ENCODE results near the gene HOXA4. TPM values are rescaled to one million over a fixed set of nuclear protein-coding genes. Genes with fewer than 3 reads are reported as not detected.

HOXA4 gene
- total RNA-seq, 1 experiment from 2014 or later: 1.0 TPM

- no peak overlapping the region for H3K4me3 Mint-ChIP-seq (ENCODE audit: low read depth, unreplicated experiment)
- peaks cover 10% of the 10 kb centered on the region for H3K4me1 Mint-ChIP-seq (ENCODE audit: low read depth, unreplicated experiment)
- no peaks in the 10 kb centered on the region for H3K9me3 Mint-ChIP-seq (ENCODE audit: low read depth, unreplicated experiment)
- H3K36me3 Mint-ChIP-seq (ENCODE audit: insufficient read depth, unreplicated experiment): no peaks in the 10 kb centered on the region
- no peak overlapping the region for H3K27ac Mint-ChIP-seq (ENCODE audit: unreplicated experiment)
- BruUV-seq (replicated peaks): no TSS peak
- DNase-seq: no peak
- intact Hi-C loops (cut with micrococcal nuclease; ENCODE audit: unreplicated experiment): no loop called here
- H3K27me3 Mint-ChIP-seq (ENCODE audit: unreplicated experiment): no peaks in the 10 kb centered on the region
- TF ChIP-seq CTCF (IDR thresholded peaks at IDR 0.05; ENCODE audit: unreplicated experiment): no peak
- CTCF ChIA-PET: no interaction called here
Measured at GRCh38 chr7:27141923-27142579, 11.5 kb upstream of the HOXA4 start.

GRCh38 chr7:27141137-27141922 is 10.8 kb upstream of the HOXA4 start:
- no peak for DNase-seq
- no peak overlapping the region for H3K27ac Mint-ChIP-seq (ENCODE audit: unreplicated experiment)

GRCh38 chr7:27140126-27140857 is 9.7 kb upstream of the HOXA4 start:
- Mint-ChIP-seq H3K27me3 (ENCODE audit: unreplicated experiment) (no peaks in the 10 kb centered on the region), H3K4me1 (ENCODE audit: low read depth, unreplicated experiment) (peaks cover 23% of the 10 kb centered on the region), H3K9me3 (ENCODE audit: low read depth, unreplicated experiment) (no peaks in the 10 kb centered on the region), H3K4me3 (ENCODE audit: low read depth, unreplicated experiment) (no peak overlapping the region), H3K36me3 (ENCODE audit: insufficient read depth, unreplicated experiment) (peaks cover 4% of the 10 kb centered on the region), H3K27ac (ENCODE audit: unreplicated experiment) (no peak overlapping the region)
- intact Hi-C loops (cut with micrococcal nuclease; ENCODE audit: unreplicated experiment): no loop called here
- no TSS peak for BruUV-seq (replicated peaks)
- no peak for DNase-seq
- CTCF ChIA-PET: interaction anchor here (0.7 kb wide), 1 partner anchor 88 kb away, joined by 6 read pairs; no protein-coding TSS in a partner anchor
- no peak for TF ChIP-seq CTCF (IDR thresholded peaks at IDR 0.05; ENCODE audit: unreplicated experiment)

More at GRCh38 chr7:27141137-27141922, 10.8 kb upstream of the HOXA4 start:
- no peak for TF ChIP-seq CTCF (IDR thresholded peaks at IDR 0.05; ENCODE audit: unreplicated experiment)
- H3K27me3 Mint-ChIP-seq (ENCODE audit: unreplicated experiment): no peaks in the 10 kb centered on the region
- BruUV-seq (replicated peaks): no TSS peak
- CTCF ChIA-PET: interaction anchor here (0.6 to 0.7 kb wide), 2 partner anchors 89 to 358 kb away, joined by 5 to 6 read pairs; no protein-coding TSS in a partner anchor
- H3K4me1 Mint-ChIP-seq (ENCODE audit: low read depth, unreplicated experiment): peaks cover 13% of the 10 kb centered on the region
- H3K4me3 Mint-ChIP-seq (ENCODE audit: low read depth, unreplicated experiment): no peak overlapping the region
- intact Hi-C loops (cut with micrococcal nuclease; ENCODE audit: unreplicated experiment): no loop called here
- H3K36me3 Mint-ChIP-seq (ENCODE audit: insufficient read depth, unreplicated experiment): no peaks in the 10 kb centered on the region
- no peaks in the 10 kb centered on the region for H3K9me3 Mint-ChIP-seq (ENCODE audit: low read depth, unreplicated experiment)

GRCh38 chr7:27139334-27140125 is 9.0 kb upstream of the HOXA4 start:
- Mint-ChIP-seq H3K27ac (ENCODE audit: unreplicated experiment) (no peak overlapping the region), H3K4me3 (ENCODE audit: low read depth, unreplicated experiment) (no peak overlapping the region), H3K27me3 (ENCODE audit: unreplicated experiment) (no peaks in the 10 kb centered on the region), H3K36me3 (ENCODE audit: insufficient read depth, unreplicated experiment) (peaks cover 4% of the 10 kb centered on the region), H3K4me1 (ENCODE audit: low read depth, unreplicated experiment) (peaks cover 31% of the 10 kb centered on the region), H3K9me3 (ENCODE audit: low read depth, unreplicated experiment) (no peaks in the 10 kb centered on the region)
- CTCF ChIA-PET: no interaction called here
- no peak for TF ChIP-seq CTCF (IDR thresholded peaks at IDR 0.05; ENCODE audit: unreplicated experiment)
- no peak for DNase-seq
- intact Hi-C loops (cut with micrococcal nuclease; ENCODE audit: unreplicated experiment): no loop called here
- BruUV-seq (replicated peaks): no TSS peak
